ENCODE measurements around the gene NMRK1.

- TF ChIP-seq CTCF (IDR thresholded peaks at IDR 0.05) (no peak), ZFX (IDR thresholded peaks at IDR 0.05; ENCODE audit: borderline replicate concordance) (no peak)
These were observed 74.2 kb downstream of the NMRK1 start for GRCh38 chr9:75013735-75014134.
